Smooth muscle cell (in vitro differentiated cells): ENCODE measurements around the gene GPC2. TPM values are rescaled to one million over a fixed set of nuclear protein-coding genes. Genes with fewer than 3 reads are reported as not detected.
"Not testable (repeated sequence)": the region's sequence is repeated elsewhere in the genome, so short reads cannot be mapped to it uniquely, and the experiment has no call there.

Experiments
- DNase-seq: peaks from one replicate; lab custom pipeline; 2025; ENCODE audit not compliant: unreplicated experiment; lab: John Stamatoyannopoulos, UW
- H2AFZ ChIP-seq: fragments of 200-600 bp; sonication (generic); 2 replicates; pipeline ENCODE4 v1.6.0; 2016; ENCODE audit warnings: antibody characterized with exemption, low read depth, mild to moderate bottlenecking
- H3F3A ChIP-seq: fragments of 200-600 bp; sonication (generic); 2 replicates; pipeline ENCODE4 v1.6.0; 2017; ENCODE audit warnings: antibody characterized with exemption, low read depth
- H3K27ac ChIP-seq: fragments of 200-600 bp; sonication (generic); 2 replicates; pipeline ENCODE4 v1.5.1; 2016; ENCODE audit warnings: low read depth, mild to moderate bottlenecking
- H3K27me3 ChIP-seq: fragments of 200-600 bp; sonication (generic); 2 replicates; pipeline ENCODE4 v1.6.1; 2016; ENCODE audit warnings: low read depth, mild to moderate bottlenecking
- H3K36me3 ChIP-seq: fragments of 200-600 bp; sonication (generic); 2 replicates; pipeline ENCODE4 v1.5.1; 2016; ENCODE audit warnings: low read depth
- H3K4me1 ChIP-seq: fragments of 200-600 bp; sonication (generic); 2 replicates; pipeline ENCODE4 v1.5.1; 2016; ENCODE audit warnings: low read depth
- H3K4me2 ChIP-seq: fragments of 200-600 bp; sonication (generic); 2 replicates; pipeline ENCODE4 v1.6.0; 2016; ENCODE audit warnings: mild to moderate bottlenecking
- H3K4me3 ChIP-seq: fragments of 200-600 bp; sonication (generic); 2 replicates; pipeline ENCODE4 v1.5.1; 2016; ENCODE audit warnings: mild to moderate bottlenecking
- H3K79me2 ChIP-seq: fragments of 200-600 bp; sonication (generic); 2 replicates; pipeline ENCODE4 v1.6.0; 2016; ENCODE audit warnings: low read depth, mild to moderate bottlenecking
- H3K9ac ChIP-seq: fragments of 200-600 bp; sonication (generic); 2 replicates; pipeline ENCODE4 v1.6.0; 2016; ENCODE audit warnings: low read depth
- H3K9me3 ChIP-seq: fragments of 200-600 bp; sonication (generic); replicated peaks from 2 replicates; pipeline ENCODE4 v1.5.1; 2016; ENCODE audit warnings: low read depth
- H4K20me1 ChIP-seq: fragments of 200-600 bp; sonication (generic); 2 replicates; pipeline ENCODE4 v1.6.0; 2016; ENCODE audit warnings: low read depth
- CTCF ChIP-seq: fragments of 200-600 bp; sonication (generic); IDR thresholded peaks from 2 replicates; pipeline ENCODE4 v1.5.1; 2017; ENCODE audit warnings: borderline replicate concordance, mild to moderate bottlenecking, antibody characterized with exemption; ENCODE audit not compliant: insufficient read depth, poor library complexity, severe bottlenecking
- WGBS: methylation state at CpG from one replicate; pipeline ENCODE4 v1.1.7; 2016; ENCODE audit warnings: low lambda C conversion rate; 5-methylcytosine and 5-hydroxymethylcytosine counted together
- polyA plus RNA-seq: library from polyadenylated mRNA; unstranded; fragments of >200 nt; fragmentation: Nextera tagmentation; extraction: Ambion mirVana; gene quantifications from 2 replicates; pipeline ENCODE4 v1.2.1, GENCODE V29; 2016
- total RNA-seq: library from RNA; depleted of rRNA; stranded (reverse); fragments of >200 nt; gene quantifications from 2 replicates; pipeline ENCODE4 v1.2.3, GENCODE V29; 2014

Gene GPC2
- total and polyA plus RNA-seq, 2 experiments from 2014 or later = 3.2 to 7.1 TPM

DNA sequence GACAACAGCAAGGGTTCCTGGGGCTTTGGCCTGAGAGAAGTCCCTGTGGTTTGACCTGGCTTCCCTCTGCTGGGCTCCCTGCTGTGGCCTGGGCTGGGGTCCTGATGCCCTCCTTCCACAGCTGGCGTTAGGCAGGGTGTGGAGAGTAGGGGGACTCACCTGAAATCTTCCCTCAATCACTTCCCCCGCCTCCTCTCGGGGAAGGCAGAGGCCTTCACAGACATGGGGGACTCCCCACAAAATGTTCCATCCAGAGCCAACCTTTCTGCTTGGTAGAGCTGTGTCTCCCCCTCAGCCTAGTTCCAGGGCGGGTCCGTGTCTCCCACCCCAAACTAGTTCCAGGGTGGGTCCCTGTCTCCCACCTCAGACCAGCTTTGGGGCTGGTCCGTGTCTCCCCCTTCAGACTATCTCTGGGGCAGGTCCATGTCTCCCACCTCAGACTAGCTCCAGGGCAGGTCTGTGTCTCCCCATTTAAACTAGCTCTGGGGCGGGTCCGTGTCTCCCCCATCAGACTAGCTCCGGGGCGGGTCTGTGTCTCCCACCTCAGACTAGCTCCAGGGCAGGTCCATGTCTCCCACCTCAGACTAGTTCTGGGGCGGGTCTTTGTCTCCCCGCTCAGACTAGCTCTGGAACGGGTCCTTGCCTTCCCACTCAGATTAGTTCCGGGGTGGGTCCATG lies 44.7 kb upstream of the GPC2 start:
- Histone ChIP-seq H3K27me3 (no peaks in the 10 kb centered on the region), H3K27ac (no peak overlapping the region), H3F3A (no peaks in the 10 kb centered on the region), H3K36me3 (no peaks in the 10 kb centered on the region), H3K9me3 (no peaks in the 10 kb centered on the region), H2AFZ (no peak overlapping the region), H3K4me1 (no peaks in the 10 kb centered on the region), H3K4me2 (no peak overlapping the region), H3K4me3 (no peak overlapping the region), H3K9ac (no peak overlapping the region), H3K79me2 (no peaks in the 10 kb centered on the region), H4K20me1 (no peaks in the 10 kb centered on the region)
- WGBS = 88% methylated on average over 14 of the region's 14 CpGs
- no peak for TF ChIP-seq CTCF
- DNase-seq = no peak

DNA sequence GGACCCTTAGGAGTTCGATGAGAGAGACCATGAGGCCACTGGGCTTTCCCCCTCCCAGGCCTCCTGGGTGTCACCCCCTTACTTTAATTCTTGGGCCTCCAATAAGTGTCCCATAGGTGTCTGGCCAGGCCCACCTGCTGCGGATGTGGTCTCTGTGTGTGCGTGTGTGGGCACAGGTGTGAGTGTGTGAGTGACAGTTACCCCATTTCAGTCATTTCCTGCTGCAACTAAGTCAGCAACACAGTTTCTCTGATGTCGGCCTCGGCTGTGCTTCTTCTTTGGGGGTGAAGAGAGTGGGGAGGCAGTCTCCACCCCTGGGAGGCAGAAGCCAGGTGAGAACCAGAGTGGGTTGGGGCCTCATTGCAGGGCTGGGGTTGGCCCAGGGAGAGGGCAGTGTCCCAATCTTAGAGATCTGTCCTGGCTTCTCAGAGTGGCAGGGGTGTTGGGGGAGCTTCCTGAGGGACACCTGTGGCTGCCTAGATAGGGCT lies 44.1 kb upstream of the GPC2 start:
- Histone ChIP-seq H3K9ac (no peak overlapping the region), H3K4me3 (no peak overlapping the region), H3K9me3 (no peaks in the 10 kb centered on the region), H3K27me3 (no peaks in the 10 kb centered on the region), H3K36me3 (no peaks in the 10 kb centered on the region), H3F3A (no peaks in the 10 kb centered on the region), H3K4me1 (no peaks in the 10 kb centered on the region), H3K4me2 (no peak overlapping the region), H3K27ac (no peak overlapping the region), H2AFZ (no peak overlapping the region), H3K79me2 (no peaks in the 10 kb centered on the region), H4K20me1 (no peaks in the 10 kb centered on the region)
- WGBS = 93% methylated on average over 5 of the region's 5 CpGs
- DNase-seq = no peak
- no peak for TF ChIP-seq CTCF

DNA sequence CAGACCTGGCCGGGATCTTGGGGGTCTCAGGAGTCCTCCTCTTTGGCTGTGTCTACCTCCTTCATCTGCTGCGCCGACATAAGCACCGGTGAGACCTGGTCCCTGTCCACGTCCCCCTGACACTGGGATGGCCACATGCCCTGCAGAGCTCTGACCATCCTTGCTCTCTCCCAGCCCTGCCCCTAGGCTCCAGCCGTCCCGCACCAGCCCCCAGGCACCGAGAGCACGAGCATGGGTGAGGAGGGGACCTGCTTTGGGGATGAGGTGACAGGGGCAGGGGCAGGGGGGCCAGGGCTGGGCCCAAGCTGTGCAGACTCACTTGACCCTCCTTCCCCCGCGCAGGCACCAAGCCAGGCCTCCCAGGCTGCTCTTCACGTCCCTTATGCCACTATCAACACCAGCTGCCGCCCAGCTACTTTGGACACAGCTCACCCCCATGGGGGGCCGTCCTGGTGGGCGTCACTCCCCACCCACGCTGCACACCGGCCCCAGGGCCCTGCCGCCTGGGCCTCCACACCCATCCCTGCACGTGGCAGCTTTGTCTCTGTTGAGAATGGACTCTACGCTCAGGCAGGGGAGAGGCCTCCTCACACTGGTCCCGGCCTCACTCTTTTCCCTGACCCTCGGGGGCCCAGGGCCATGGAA lies 43.5 kb upstream of the GPC2 start:
- H3K9ac ChIP-seq = no peak overlapping the region
- H3K36me3 ChIP-seq = no peaks in the 10 kb centered on the region
- H4K20me1 ChIP-seq = no peaks in the 10 kb centered on the region
- H3K4me2 ChIP-seq = no peak overlapping the region
- no peaks in the 10 kb centered on the region for H3K27me3 ChIP-seq
- 90% methylated on average over 18 of the region's 22 CpGs for WGBS
- no peak overlapping the region for H2AFZ ChIP-seq
- H3F3A ChIP-seq = no peaks in the 10 kb centered on the region
- no peaks in the 10 kb centered on the region for H3K4me1 ChIP-seq
- H3K79me2 ChIP-seq = no peaks in the 10 kb centered on the region
- H3K4me3 ChIP-seq = no peak overlapping the region
- no peak for DNase-seq
- H3K9me3 ChIP-seq = no peaks in the 10 kb centered on the region
- TF ChIP-seq CTCF = no peak
- no peak overlapping the region for H3K27ac ChIP-seq

DNA sequence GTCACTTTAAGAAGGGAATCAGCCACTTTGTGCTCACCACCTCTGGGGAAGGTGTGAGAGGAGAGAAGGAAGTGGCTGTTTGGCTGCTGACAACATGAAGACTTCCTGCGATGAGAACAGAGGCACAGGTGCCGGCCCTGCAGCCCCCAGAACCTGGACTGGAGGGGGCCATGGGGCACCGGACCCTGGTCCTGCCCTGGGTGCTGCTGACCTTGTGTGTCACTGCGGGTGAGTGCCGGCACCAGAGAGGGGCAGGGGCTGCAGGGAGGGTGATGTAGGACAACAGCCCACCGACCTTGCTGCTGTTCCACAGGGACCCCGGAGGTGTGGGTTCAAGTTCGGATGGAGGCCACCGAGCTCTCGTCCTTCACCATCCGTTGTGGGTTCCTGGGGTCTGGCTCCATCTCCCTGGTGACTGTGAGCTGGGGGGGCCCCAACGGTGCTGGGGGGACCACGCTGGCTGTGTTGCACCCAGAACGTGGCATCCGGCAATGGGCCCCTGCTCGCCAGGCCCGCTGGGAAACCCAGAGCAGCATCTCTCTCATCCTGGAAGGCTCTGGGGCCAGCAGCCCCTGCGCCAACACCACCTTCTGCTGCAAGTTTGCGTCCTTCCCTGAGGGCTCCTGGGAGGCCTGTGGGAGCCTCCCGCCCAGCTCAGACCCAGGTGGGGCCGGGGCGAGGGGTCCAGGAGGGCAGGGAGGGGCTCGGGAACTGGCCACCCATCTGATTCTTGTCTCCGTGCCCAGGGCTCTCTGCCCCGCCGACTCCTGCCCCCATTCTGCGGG lies 42.8 kb upstream of the GPC2 start, which contains the start of gene PVRIG:
TSS of gene PVRIG (plus strand) at position 149 of the 785 bp plus-strand sequence. CDS start at position 171, 22 bp downstream.
- H3K4me3 ChIP-seq, DNase-seq, H3K36me3 ChIP-seq, H3K27ac ChIP-seq, H3K27me3 ChIP-seq, H3K9ac ChIP-seq, H4K20me1 ChIP-seq, H3K9me3 ChIP-seq, H3K4me2 ChIP-seq, H2AFZ ChIP-seq, H3K4me1 ChIP-seq, H3K79me2 ChIP-seq, H3F3A ChIP-seq: not testable (repeated sequence)
- WGBS = 95% methylated on average over 17 of the region's 27 CpGs
